Panc1 (cell line): ENCODE results near the gene IRF3. TPM values are rescaled to one million over a fixed set of nuclear protein-coding genes. Genes with fewer than 3 reads are reported as not detected.

Experiments used
- ATAC-seq: fragments of 200-7000 bp; cut with Tn5 transposase; 2 replicates; pipeline ENCODE4 v1.9.1; 2020; ENCODE audit warnings: mild to moderate bottlenecking, moderate library complexity
- BruUV-seq: library from RNA; stranded (reverse); fragments of 400-500 nt; replicated peaks from 2 replicates; lab custom pipeline; 2021; lab: Mats Ljungman, UMichigan
- CTCF ChIA-PET: fragments of 300-600 bp; sonication (Branson Sonifier 250); formaldehyde crosslinking; loops from one replicate; lab custom pipeline; 2022; ENCODE audit warnings: antibody characterized with exemption; lab: Charles Lee
- POLR2A ChIA-PET: fragments of 300-600 bp; sonication (Branson Sonifier 250); formaldehyde crosslinking; loops from one replicate; lab custom pipeline; 2022; ENCODE audit warnings: antibody characterized with exemption; lab: Charles Lee
- DNase-seq: peaks from one replicate; pipeline ENCODE4 v3.0.0-alpha.2; 2010; ENCODE audit warnings: low read depth, low spot score
- H3K27ac ChIP-seq: 2 replicates; pipeline ENCODE4 v1.5.1; 2011; ENCODE audit warnings: mild to moderate bottlenecking, low read length, inconsistent platforms
- H3K27me3 ChIP-seq: fragments of 200-500 bp; sonication (Bioruptor generic); 2 replicates; pipeline ENCODE4 v1.6.0; 2014; ENCODE audit warnings: low read length, inconsistent platforms; ENCODE audit not compliant: control insufficient read depth, insufficient read depth
- H3K36me3 ChIP-seq: fragments of 200-500 bp; sonication (Bioruptor generic); 2 replicates; pipeline ENCODE4 v1.5.1; 2014; ENCODE audit warnings: inconsistent platforms, mild to moderate bottlenecking, low read length, moderate library complexity; ENCODE audit not compliant: control insufficient read depth, insufficient read depth
- H3K4me1 ChIP-seq: 2 replicates; pipeline ENCODE4 v1.5.1; 2011; ENCODE audit warnings: inconsistent platforms, mild to moderate bottlenecking, low read length, moderate library complexity; ENCODE audit not compliant: control insufficient read depth, insufficient read depth
- H3K4me3 ChIP-seq, 2 experiments: 2 replicates each; pipeline ENCODE4 v1.5.1; 2011 to 2012; ENCODE audit warnings: low read depth in 2 of 2, low read length in 2 of 2, mild to moderate bottlenecking in 2 of 2, inconsistent platforms in 1 of 2, moderate library complexity in 1 of 2
- H3K9me3 ChIP-seq: fragments of 200-500 bp; sonication (Bioruptor generic); 2 replicates; pipeline ENCODE4 v1.5.1; 2014; ENCODE audit warnings: low read depth, mild to moderate bottlenecking, inconsistent platforms, low read length, moderate library complexity; ENCODE audit not compliant: control insufficient read depth, insufficient read depth
- CTCF ChIP-seq: fragments of 450-650 bp; IDR thresholded peaks from 2 replicates; pipeline ENCODE4 v1.5.1; 2017; ENCODE audit warnings: mild to moderate bottlenecking
- POLR2AphosphoS5 ChIP-seq: IDR thresholded peaks from 2 replicates; pipeline ENCODE4 v1.6.1; 2012; ENCODE audit warnings: mild to moderate bottlenecking, low read depth, low read length, moderate library complexity
- REST ChIP-seq, 2 experiments: IDR thresholded peaks; 2 replicates each; pipeline ENCODE4 v1.6.1; 2011 to 2012; ENCODE audit warnings: low read depth in 2 of 2, control low read depth in 1 of 2, low read length in 1 of 2, mild to moderate bottlenecking in 1 of 2, moderate library complexity in 1 of 2; ENCODE audit not compliant: insufficient read depth in 1 of 2
- SIN3A ChIP-seq: IDR thresholded peaks from 2 replicates; pipeline ENCODE4 v1.6.1; 2012; ENCODE audit warnings: low read depth, mild to moderate bottlenecking, low read length, moderate library complexity, borderline replicate concordance; ENCODE audit not compliant: insufficient read depth
- TCF7L2 ChIP-seq: IDR thresholded peaks from 2 replicates; pipeline ENCODE4 v1.6.1; 2011; ENCODE audit warnings: mild to moderate bottlenecking, low read depth, low read length, inconsistent platforms
- in situ Hi-C: cut with HindIII; loops from 2 replicates; pipeline ENCODE4 v1.10.0; 2016; ENCODE audit warnings: low sequenced_read_pairs, low pct_unique_long_range_greater_than_20kb
- intact Hi-C: fragments of 100-400 bp; cut with micrococcal nuclease; formaldehyde crosslinking; loops from one replicate; pipeline ENCODE4 v1.10.0; 2022; ENCODE audit not compliant: unreplicated experiment
- total RNA-seq: library from RNA; stranded (reverse); gene quantifications from one replicate; pipeline ENCODE4 v1.2.1, GENCODE V29; 2021; ENCODE audit not compliant: unreplicated experiment

The IRF3 gene
- total RNA-seq, 1 experiment from 2014 or later = 109 TPM

- no TSS peak for BruUV-seq
- DNase-seq (no peak), ATAC-seq (no peak)
- Histone ChIP-seq H3K27ac (no peak overlapping the region), H3K4me3 (no peak overlapping the region), H3K4me1 (peaks cover 2% of the 10 kb centered on the region; the same call in 1 of the 2 replicates), H3K9me3 (no peaks in the 10 kb centered on the region), H3K36me3 (peaks cover 10% of the 10 kb centered on the region; the same call in 1 of the 2 replicates), H3K27me3 (no peaks in the 10 kb centered on the region)
- in situ Hi-C loops = no loop called here
- POLR2A ChIA-PET = no interaction called here
- intact Hi-C loops = no loop called here
- CTCF ChIA-PET = interaction anchor here (0.8 kb wide), 1 partner anchor 9 kb away, joined by 6 read pairs; no protein-coding TSS in a partner anchor
- TF ChIP-seq POLR2AphosphoS5 (no peak), TCF7L2 (no peak), REST (IDR thresholded peaks at IDR 0.05; ENCODE audit: insufficient read depth in 1 of 2, low read depth in 2 of 2, low read length in 1 of 2) (no peak), CTCF (no peak), SIN3A (no peak)
Observed at GRCh38 chr19:49663224-49663623, 2.4 kb downstream of the IRF3 start.

- in situ Hi-C loops = no loop called here
- Histone ChIP-seq H3K27me3 (no peaks in the 10 kb centered on the region), H3K9me3 (no peaks in the 10 kb centered on the region), H3K4me1 (no peaks in the 10 kb centered on the region), H3K4me3 (no peak overlapping the region), H3K36me3 (peaks cover 10% of the 10 kb centered on the region; the same call in 1 of the 2 replicates), H3K27ac (no peak overlapping the region)
- ChIA-PET CTCF (no interaction called here), POLR2A (no interaction called here)
- BruUV-seq = no TSS peak
- no peak for TF ChIP-seq POLR2AphosphoS5
- no peak for TF ChIP-seq CTCF
- no peak for TF ChIP-seq TCF7L2
- TF ChIP-seq SIN3A = no peak
- no peak for TF ChIP-seq REST (IDR thresholded peaks at IDR 0.05; ENCODE audit: insufficient read depth in 1 of 2, low read depth in 2 of 2, low read length in 1 of 2)
- ATAC-seq = no peak
- no peak for DNase-seq
- intact Hi-C loops = no loop called here
Observed at GRCh38 chr19:49662011-49662410, 3.6 kb downstream of the IRF3 start.
